Measurements from ENCODE around the gene PKD2L1. TPM values are rescaled to one million over a fixed set of nuclear protein-coding genes. Genes with fewer than 3 reads are reported as not detected.
"Not testable (repeated sequence)": the region's sequence is repeated elsewhere in the genome, so short reads cannot be mapped to it uniquely, and the experiment has no call there.

The PKD2L1 gene
- total RNA-seq, 2 experiments from 2014 or later, result 0.76 TPM; not detected in 1

DNA sequence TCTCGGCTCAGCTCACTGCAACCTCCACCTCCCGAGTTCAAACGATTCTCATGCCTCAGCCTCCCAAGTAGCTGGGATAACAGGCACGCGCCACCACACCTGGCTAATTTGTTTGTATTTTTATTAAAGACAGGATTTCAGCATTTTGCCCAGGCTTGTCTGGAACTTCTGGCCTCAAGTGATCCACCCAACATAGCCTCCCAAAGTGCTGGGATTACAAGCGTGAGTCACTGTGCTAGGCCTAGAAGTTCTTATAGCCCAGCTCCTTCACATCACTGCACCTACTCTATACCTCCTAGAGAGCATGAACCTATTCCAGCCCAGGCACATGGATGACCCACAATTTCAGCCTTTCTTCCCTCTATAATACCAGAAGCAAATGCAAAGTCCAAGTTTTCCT is 42.3 kb downstream of the PKD2L1 start:
- ChIA-PET CTCF (ENCODE audit: unreplicated experiment) (no interaction called here), POLR2A (interaction anchor here (1.2 to 1.3 kb wide), 2 partner anchors 16 to 134 kb away, joined by 4 to 6 read pairs; no protein-coding TSS in a partner anchor)
- H3K9me3 ChIP-seq (ENCODE audit: low read length), result no peaks in the 10 kb centered on the region
- peaks cover 32% of the 10 kb centered on the region for H3K4me1 ChIP-seq (ENCODE audit: insufficient read depth, low read length, poor library complexity, severe bottlenecking)
- no peak for DNase-seq (ENCODE audit: low spot score)
- TF ChIP-seq, protein P1, sequence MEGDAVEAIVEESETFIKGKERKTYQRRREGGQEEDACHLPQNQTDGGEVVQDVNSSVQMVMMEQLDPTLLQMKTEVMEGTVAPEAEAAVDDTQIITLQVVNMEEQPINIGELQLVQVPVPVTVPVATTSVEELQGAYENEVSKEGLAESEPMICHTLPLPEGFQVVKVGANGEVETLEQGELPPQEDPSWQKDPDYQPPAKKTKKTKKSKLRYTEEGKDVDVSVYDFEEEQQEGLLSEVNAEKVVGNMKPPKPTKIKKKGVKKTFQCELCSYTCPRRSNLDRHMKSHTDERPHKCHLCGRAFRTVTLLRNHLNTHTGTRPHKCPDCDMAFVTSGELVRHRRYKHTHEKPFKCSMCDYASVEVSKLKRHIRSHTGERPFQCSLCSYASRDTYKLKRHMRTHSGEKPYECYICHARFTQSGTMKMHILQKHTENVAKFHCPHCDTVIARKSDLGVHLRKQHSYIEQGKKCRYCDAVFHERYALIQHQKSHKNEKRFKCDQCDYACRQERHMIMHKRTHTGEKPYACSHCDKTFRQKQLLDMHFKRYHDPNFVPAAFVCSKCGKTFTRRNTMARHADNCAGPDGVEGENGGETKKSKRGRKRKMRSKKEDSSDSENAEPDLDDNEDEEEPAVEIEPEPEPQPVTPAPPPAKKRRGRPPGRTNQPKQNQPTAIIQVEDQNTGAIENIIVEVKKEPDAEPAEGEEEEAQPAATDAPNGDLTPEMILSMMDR (conservative IDR thresholded peaks at IDR 0.05; ENCODE audit: low read length), result no peak
- TF ChIP-seq EZH2phosphoT487 (IDR thresholded peaks at IDR 0.05; ENCODE audit: borderline replicate concordance, low read depth, low read length), result no peak
- peaks cover 17% of the 10 kb centered on the region for H3K36me3 ChIP-seq (ENCODE audit: insufficient read depth, low read length)
- H2AFZ ChIP-seq (ENCODE audit: low read length), result no peak overlapping the region
- no peak overlapping the region for H3K4me3 ChIP-seq (ENCODE audit: low read depth, low read length, poor library complexity, severe bottlenecking)
- no peak overlapping the region for H3K4me2 ChIP-seq (ENCODE audit: low read length)
- BruUV-seq (replicated peaks), result no TSS peak
- peaks cover 32% of the 10 kb centered on the region; the same call in 1 of the 2 replicates for H3K79me2 ChIP-seq (ENCODE audit: insufficient read depth, low read depth, low read length)
- intact Hi-C loops (cut with micrococcal nuclease; ENCODE audit: unreplicated experiment), result no loop called here
- H3K27ac ChIP-seq (ENCODE audit: low read depth, low read length, poor library complexity, severe bottlenecking), result no peak overlapping the region
- no peaks in the 10 kb centered on the region for H3K9me2 ChIP-seq (ENCODE audit: insufficient read depth, low read length)
- H4K20me1 ChIP-seq (ENCODE audit: insufficient read depth, low read length), result no peaks in the 10 kb centered on the region

DNA sequence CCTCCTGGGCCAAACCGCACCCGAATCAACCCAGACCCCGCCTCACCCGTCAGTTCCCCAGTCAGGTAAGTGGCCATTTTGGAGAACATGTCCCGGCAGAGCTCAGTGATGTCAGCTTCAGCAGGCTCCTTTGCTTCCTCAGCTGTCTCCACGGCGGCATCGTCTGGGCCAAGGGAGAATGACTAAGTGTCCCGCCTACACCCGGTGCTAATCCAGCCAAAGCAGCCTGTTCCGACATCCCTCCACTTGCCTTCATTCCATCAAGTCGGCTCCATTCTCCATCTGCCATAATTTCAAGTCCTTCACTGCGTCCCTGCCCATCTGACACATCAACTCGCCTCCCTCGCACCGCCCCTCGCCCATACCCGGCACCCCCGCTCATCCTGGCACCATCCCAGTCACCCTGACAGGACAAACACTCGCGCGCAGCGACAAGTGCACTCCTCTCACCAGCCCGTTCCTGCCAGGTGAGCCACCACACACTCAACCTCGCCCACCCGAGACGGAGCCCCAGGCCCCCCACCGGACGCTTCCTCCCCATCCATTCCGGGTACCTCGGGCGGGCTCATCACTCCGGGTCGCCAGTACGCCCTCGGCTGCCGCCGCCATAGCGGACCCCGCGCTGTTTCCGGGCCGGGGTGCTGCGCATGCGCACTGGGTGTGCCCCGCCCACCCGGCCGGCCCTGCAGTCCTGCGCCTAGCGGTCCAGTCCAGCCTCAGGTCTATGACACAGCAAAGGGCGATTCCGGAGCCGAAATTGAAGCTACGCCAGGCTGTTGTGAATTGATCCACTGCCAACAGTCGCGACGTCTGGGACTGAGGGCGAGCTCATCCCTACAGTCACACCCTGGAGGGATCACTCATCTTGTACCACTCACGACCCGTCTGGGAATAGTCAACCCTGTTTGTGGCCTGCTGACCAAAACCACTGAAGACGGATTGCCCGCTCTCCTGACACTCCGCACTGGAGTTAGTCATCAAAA is 43.7 kb downstream of the PKD2L1 start, which contains the start of gene BLOC1S2:
TSS of gene BLOC1S2 (minus strand) at position 630 of the 983 bp plus-strand sequence. CDS start at position 609, 21 bp downstream.
- Histone ChIP-seq H3K4me3 (ENCODE audit: low read depth, low read length, poor library complexity, severe bottlenecking) (peak within 1 kb of the TSS; percentile 85), H3K79me2 (ENCODE audit: insufficient read depth, low read depth, low read length) (peaks cover 41% of the 10 kb centered on the region; the same call in 1 of the 2 replicates), H3K9me3 (ENCODE audit: low read length) (no peaks in the 10 kb centered on the region), H3K4me2 (ENCODE audit: low read length) (peak within 1 kb of the TSS; percentile 77), H3K4me1 (ENCODE audit: insufficient read depth, low read length, poor library complexity, severe bottlenecking) (peaks cover 33% of the 10 kb centered on the region), H4K20me1 (ENCODE audit: insufficient read depth, low read length) (no peaks in the 10 kb centered on the region; the same call in 1 of the 2 replicates), H3K9me2 (ENCODE audit: insufficient read depth, low read length) (no peaks in the 10 kb centered on the region), H2AFZ (ENCODE audit: low read length) (peak within 1 kb of the TSS; percentile 97), H3K36me3 (ENCODE audit: insufficient read depth, low read length) (peaks cover 28% of the 10 kb centered on the region), H3K27ac (ENCODE audit: low read depth, low read length, poor library complexity, severe bottlenecking) (peak within 1 kb of the TSS; percentile 58)
- intact Hi-C loops (cut with micrococcal nuclease; ENCODE audit: unreplicated experiment), result loop anchor here (1.0 kb wide), 1 partner anchor 20 kb away; no protein-coding TSS in a partner anchor
- CTCF ChIA-PET (ENCODE audit: unreplicated experiment), result no interaction called here
- peak; percentile 88 for DNase-seq (ENCODE audit: low spot score)
- no TSS peak for BruUV-seq (replicated peaks)
- POLR2A ChIA-PET, result interaction anchor here (0.6 to 1.7 kb wide), 5 partner anchors 15 to 248 kb away, joined by 3 to 7 read pairs (median 5); no protein-coding TSS in a partner anchor
- TF ChIP-seq, protein P1 (conservative IDR thresholded peaks at IDR 0.05; ENCODE audit: low read length), result no peak; the same call in 1 of the 2 replicates
- no peak for TF ChIP-seq EZH2phosphoT487 (IDR thresholded peaks at IDR 0.05; ENCODE audit: borderline replicate concordance, low read depth, low read length)

DNA sequence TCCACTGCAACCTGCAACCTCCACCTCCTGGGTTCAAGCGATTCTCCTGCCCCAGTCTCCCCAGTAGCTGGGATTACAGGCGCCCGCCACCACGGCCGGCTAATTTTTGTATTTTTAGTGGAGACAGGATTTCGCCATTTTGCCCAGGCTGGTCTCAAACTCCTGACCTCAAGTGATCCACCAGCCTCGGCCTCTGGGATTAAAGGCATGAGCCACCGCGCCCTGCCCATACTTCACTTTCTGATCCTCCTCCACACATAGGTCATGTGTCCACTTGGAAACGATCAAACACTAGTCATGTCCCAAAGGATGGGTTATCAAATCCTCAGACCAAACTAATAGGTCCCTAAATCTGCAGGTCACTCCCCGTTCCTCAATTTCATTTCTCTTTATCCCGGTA is 44.7 kb downstream of the PKD2L1 start:
- intact Hi-C loops (cut with micrococcal nuclease; ENCODE audit: unreplicated experiment); H3K9me3 ChIP-seq (ENCODE audit: low read length); DNase-seq (ENCODE audit: low spot score); H4K20me1 ChIP-seq (ENCODE audit: insufficient read depth, low read length); CTCF ChIA-PET (ENCODE audit: unreplicated experiment); BruUV-seq (replicated peaks); H3K9me2 ChIP-seq (ENCODE audit: insufficient read depth, low read length): not testable (repeated sequence)
- peak overlapping the region; percentile 58 for H3K27ac ChIP-seq (ENCODE audit: low read depth, low read length, poor library complexity, severe bottlenecking)
- peak overlapping the region; percentile 85 for H3K4me3 ChIP-seq (ENCODE audit: low read depth, low read length, poor library complexity, severe bottlenecking)
- H3K4me2 ChIP-seq (ENCODE audit: low read length), result peak overlapping the region; percentile 77
- POLR2A ChIA-PET, result interaction anchor here (0.6 to 1.0 kb wide), 2 partner anchors 47 to 230 kb away, joined by 4 to 5 read pairs; no protein-coding TSS in a partner anchor
- peaks cover 41% of the 10 kb centered on the region; the same call in 1 of the 2 replicates for H3K79me2 ChIP-seq (ENCODE audit: insufficient read depth, low read depth, low read length)
- peak overlapping the region; percentile 97; the same call in 1 of the 2 replicates for H2AFZ ChIP-seq (ENCODE audit: low read length)
- peaks cover 37% of the 10 kb centered on the region for H3K36me3 ChIP-seq (ENCODE audit: insufficient read depth, low read length)
- peaks cover 33% of the 10 kb centered on the region for H3K4me1 ChIP-seq (ENCODE audit: insufficient read depth, low read length, poor library complexity, severe bottlenecking)
